HepG2 (cell line): ENCODE results near the gene RAPGEF6. TPM values are rescaled to one million over a fixed set of nuclear protein-coding genes. Genes with fewer than 3 reads are reported as not detected.

Experiments
- AGO2 ChIP-seq: fragments of 200-400 bp; formaldehyde crosslinking; optimal IDR thresholded peaks from 2 replicates; pipeline ENCODE3; 2017; ENCODE audit warnings: mild to moderate bottlenecking, low read depth, low read length, moderate library complexity
- BCL6 ChIP-seq: IDR thresholded peaks from 2 replicates; pipeline ENCODE4 v1.6.1; 2016; ENCODE audit warnings: missing genetic modification reagents, missing compliant biosample characterization
- CEBPG ChIP-seq: IDR thresholded peaks from 2 replicates; pipeline ENCODE4 v1.6.1; 2016
- CHCHD3 ChIP-seq: sonication (generic); formaldehyde crosslinking; IDR thresholded peaks from 2 replicates; pipeline ENCODE4 v1.8.0; 2022; ENCODE audit warnings: mild to moderate bottlenecking, missing genetic modification reagents, moderate library complexity
- GPN1 ChIP-seq: sonication (generic); formaldehyde crosslinking; IDR thresholded peaks from 2 replicates; pipeline ENCODE4 v1.5.1; 2020; ENCODE audit warnings: missing genetic modification reagents, borderline replicate concordance
- HDAC1 ChIP-seq: sonication (generic); formaldehyde crosslinking; IDR thresholded peaks from 2 replicates; pipeline ENCODE4 v1.5.1; 2020; ENCODE audit warnings: mild to moderate bottlenecking, missing genetic modification reagents
- HMGA1 ChIP-seq: sonication (generic); formaldehyde crosslinking; conservative IDR thresholded peaks from 2 replicates; pipeline ENCODE4 v1.4.0; 2020; ENCODE audit warnings: missing genetic modification reagents
- JARID2 ChIP-seq: sonication (generic); formaldehyde crosslinking; IDR thresholded peaks from 2 replicates; pipeline ENCODE4 v1.8.1; 2023; ENCODE audit warnings: missing genetic modification reagents, inconsistent platforms; ENCODE audit not compliant: insufficient replicate concordance
- NR2C2 ChIP-seq: sonication (generic); formaldehyde crosslinking; IDR thresholded peaks from 2 replicates; pipeline ENCODE4 v1.4.0; 2020; ENCODE audit warnings: missing genetic modification reagents, mild to moderate bottlenecking, moderate library complexity, borderline replicate concordance
- PHB2 ChIP-seq: fragments of 450-650 bp; IDR thresholded peaks from 2 replicates; pipeline ENCODE4 v1.6.1; 2018; ENCODE audit not compliant: partially characterized antibody
- PLSCR1 ChIP-seq: sonication (generic); formaldehyde crosslinking; IDR thresholded peaks from 2 replicates; pipeline ENCODE4 v1.5.0; 2020; ENCODE audit warnings: missing genetic modification reagents, mild to moderate bottlenecking, borderline replicate concordance
- SIX4 ChIP-seq: sonication (generic); formaldehyde crosslinking; IDR thresholded peaks from 2 replicates; pipeline ENCODE4 v1.4.0; 2020; ENCODE audit warnings: missing genetic modification reagents
- SOX6 ChIP-seq, 2 experiments: fragments of 450-650 bp in 1 of 2; sonication (generic) in 1 of 2; formaldehyde crosslinking in 1 of 2; IDR thresholded peaks; 2 replicates each; pipeline versions ENCODE4 v1.4.0 to v1.6.1; 2017 to 2020; ENCODE audit warnings: antibody characterized with exemption in 1 of 2, mild to moderate bottlenecking in 1 of 2, missing genetic modification reagents in 1 of 2
- SUZ12 ChIP-seq: fragments of 150-350 bp; IDR thresholded peaks from 2 replicates; pipeline ENCODE4 v1.6.1; 2014; ENCODE audit warnings: low read depth, low read length
- TBL1XR1 ChIP-seq: fragments of 150-350 bp; IDR thresholded peaks from 2 replicates; pipeline ENCODE4 v1.6.1; 2014; ENCODE audit warnings: borderline replicate concordance, low read length; ENCODE audit not compliant: partially characterized antibody
- ZBTB38 ChIP-seq: sonication (generic); formaldehyde crosslinking; IDR thresholded peaks from 2 replicates; pipeline ENCODE4 v1.5.1; 2020; ENCODE audit warnings: mild to moderate bottlenecking, missing genetic modification reagents
- ZFX ChIP-seq: sonication (generic); formaldehyde crosslinking; IDR thresholded peaks from 2 replicates; pipeline ENCODE4 v1.4.0; 2020; ENCODE audit warnings: mild to moderate bottlenecking, low read depth, missing genetic modification reagents, moderate library complexity
- ZNF260 ChIP-seq: sonication (generic); formaldehyde crosslinking; IDR thresholded peaks from 2 replicates; pipeline ENCODE4 v1.4.0; 2020; ENCODE audit warnings: missing genetic modification reagents, low read depth, mild to moderate bottlenecking, borderline replicate concordance
- ZNF329 ChIP-seq: sonication (generic); formaldehyde crosslinking; IDR thresholded peaks from 2 replicates; pipeline ENCODE4 v1.9.0; 2021; ENCODE audit warnings: low read depth, mild to moderate bottlenecking, missing genetic modification reagents
- ZNF552 ChIP-seq: sonication (generic); formaldehyde crosslinking; IDR thresholded peaks from 2 replicates; pipeline ENCODE4 v1.9.0; 2022; ENCODE audit warnings: missing genetic modification reagents, mild to moderate bottlenecking, borderline replicate concordance
- ZNF562 ChIP-seq: sonication (generic); formaldehyde crosslinking; IDR thresholded peaks from 2 replicates; pipeline ENCODE4 v1.8.0; 2022; ENCODE audit warnings: missing genetic modification reagents, borderline replicate concordance
- ZNF589 ChIP-seq: sonication (generic); formaldehyde crosslinking; conservative IDR thresholded peaks from 2 replicates; pipeline ENCODE4 v1.8.0; 2022; ENCODE audit warnings: mild to moderate bottlenecking, moderate library complexity, missing genetic modification reagents
- ZNF629 ChIP-seq: sonication (generic); formaldehyde crosslinking; conservative IDR thresholded peaks from 2 replicates; pipeline ENCODE4 v1.5.0; 2020; ENCODE audit warnings: missing genetic modification reagents
- ZNF660 ChIP-seq: sonication (generic); formaldehyde crosslinking; IDR thresholded peaks from 2 replicates; pipeline ENCODE4 v1.5.1; 2020; ENCODE audit warnings: mild to moderate bottlenecking, low read depth, missing genetic modification reagents, borderline replicate concordance
- ZNF782 ChIP-seq: sonication (generic); formaldehyde crosslinking; IDR thresholded peaks from 2 replicates; pipeline ENCODE4 v1.4.0; 2020; ENCODE audit warnings: missing genetic modification reagents, mild to moderate bottlenecking, borderline replicate concordance
- ZSCAN31 ChIP-seq: sonication (generic); formaldehyde crosslinking; IDR thresholded peaks from 2 replicates; pipeline ENCODE4 v1.5.0; 2020; ENCODE audit warnings: low read depth, mild to moderate bottlenecking, missing genetic modification reagents
- ZSCAN5A ChIP-seq: sonication (generic); formaldehyde crosslinking; IDR thresholded peaks from 2 replicates; pipeline ENCODE4 v1.8.0; 2022; ENCODE audit warnings: mild to moderate bottlenecking, missing genetic modification reagents, borderline replicate concordance
- ZXDC ChIP-seq: sonication (generic); formaldehyde crosslinking; IDR thresholded peaks from 2 replicates; pipeline ENCODE4 v1.5.0; 2020; ENCODE audit warnings: mild to moderate bottlenecking, missing genetic modification reagents
- polyA plus RNA-seq, 8 experiments: library from polyadenylated mRNA; depleted of rRNA in 3 of 8; stranded (reverse) in 7 of 8; unstranded in 1 of 8; fragments of >200 nt; fragmentation: Illumina TruSeq in 4 of 8; extraction: Trizol in 4 of 8; gene quantifications; 2 replicates each; pipeline versions ENCODE4 v1.2.1 to v1.2.3, GENCODE V29; 2011 to 2016; ENCODE audit warnings: low read depth in 4 of 8, missing spikeins in 1 of 8, mixed read lengths in 1 of 8; ENCODE audit not compliant: insufficient read depth in 1 of 8
- total RNA-seq, 5 experiments: library from RNA; depleted of rRNA; stranded (reverse); fragments of >200 nt; fragmentation: Illumina TruSeq; extraction: Trizol; gene quantifications; 2 replicates each; pipeline ENCODE4 v1.2.3, GENCODE V29; 2016; ENCODE audit warnings: low read depth in 1 of 5

RAPGEF6 gene
- total and polyA plus RNA-seq, 2 of the 13 experiments (the other 11 are each of a cell fraction or from before 2014, with no cell fraction given) = 7.7 to 24.6 TPM

DNA sequence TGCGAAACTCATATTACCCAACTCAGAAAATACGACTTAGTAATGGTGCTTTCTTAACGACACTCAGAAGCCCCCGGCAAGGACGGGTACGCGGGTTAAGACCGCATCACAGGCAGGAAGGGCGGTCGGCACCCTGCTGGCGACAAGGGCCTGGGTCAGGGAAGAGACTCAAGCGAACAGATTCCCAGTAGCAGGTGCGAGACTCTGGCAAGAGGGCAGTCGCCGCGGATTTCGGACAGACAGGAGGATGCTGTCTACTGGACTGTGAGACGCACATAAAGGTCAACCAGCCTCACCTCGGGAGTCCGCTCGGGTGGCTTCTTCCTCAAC, 398 bp downstream of the RAPGEF6 start (continued):
- TF ChIP-seq JARID2 (CRISPR knock-in tag) (no peak), SUZ12 (no peak), AGO2 (no peak), GPN1 (CRISPR knock-in tag) (no peak), HDAC1 (CRISPR knock-in tag) (no peak), SIX4 (CRISPR knock-in tag) (no peak), ZNF629 (CRISPR knock-in tag) (no peak), ZSCAN31 (no peak), BCL6 (CRISPR knock-in tag) (no peak), SOX6 (IDR thresholded peaks at IDR 0.05) (no peak), SOX6 (CRISPR knock-in tag; IDR thresholded peaks at IDR 0.05) (no peak), PLSCR1 (CRISPR knock-in tag) (no peak), ZSCAN5A (CRISPR knock-in tag) (0 out of 2 replicates have a peak, but pooled peaks have one; percentile 7), ZNF260 (CRISPR knock-in tag) (no peak), CHCHD3 (peak; percentile 60), ZNF589 (CRISPR knock-in tag) (no peak), CEBPG (no peak), HMGA1 (no peak), ZXDC (no peak), ZNF782 (CRISPR knock-in tag) (peak; percentile 23; the same call in 1 of the 2 replicates), PHB2 (no peak), TBL1XR1 (no peak), ZFX (no peak; the same call in 1 of the 2 replicates), ZNF329 (no peak), NR2C2 (CRISPR knock-in tag) (peak; percentile 57; the same call in 1 of the 2 replicates), ZNF660 (CRISPR knock-in tag) (no peak), ZBTB38 (CRISPR knock-in tag) (no peak), ZNF552 (CRISPR knock-in tag) (no peak), ZNF562 (CRISPR knock-in tag) (no peak)
